ENCODE measurements around the gene FANCC. TPM values are rescaled to one million over a fixed set of nuclear protein-coding genes. Genes with fewer than 3 reads are reported as not detected.
A peak's percentile ranks its signal among the peaks of the same experiment; 100 is the strongest.
"Not testable (repeated sequence)": the region's sequence is repeated elsewhere in the genome, so short reads cannot be mapped to it uniquely, and the experiment has no call there.

Gene FANCC
- total RNA-seq, 2 experiments from 2014 or later: 18.4 to 18.8 TPM

GRCh38 chr9:95343725-95344287, 26.3 kb upstream of the FANCC start:
- Mint-ChIP-seq H3K36me3 (no peaks in the 10 kb centered on the region), H3K27ac (no peak overlapping the region), H3K4me1 (peaks cover 14% of the 10 kb centered on the region), H3K9me3 (ENCODE audit: low read depth) (no peaks in the 10 kb centered on the region), H3K4me3 (no peak overlapping the region), H3K27me3 (peaks cover 18% of the 10 kb centered on the region)
- no peak for DNase-seq
- CTCF ChIA-PET: no interaction called here
- ATAC-seq: peak; percentile 65

GRCh38 chr9:95342571-95342970, 25.1 kb upstream of the FANCC start:
- no peaks in the 10 kb centered on the region for H3K36me3 Mint-ChIP-seq
- CTCF ChIA-PET: no interaction called here

GRCh38 chr9:95341293-95341962, 23.9 kb upstream of the FANCC start:
- no peak overlapping the region for H3K4me3 Mint-ChIP-seq
- peaks cover 14% of the 10 kb centered on the region for H3K4me1 Mint-ChIP-seq
- H3K9me3 Mint-ChIP-seq (ENCODE audit: low read depth): no peaks in the 10 kb centered on the region
- H3K36me3 Mint-ChIP-seq: no peaks in the 10 kb centered on the region
- CTCF ChIA-PET: no interaction called here
- peaks cover 2% of the 10 kb centered on the region for H3K27me3 Mint-ChIP-seq
- no peak overlapping the region for H3K27ac Mint-ChIP-seq
- ATAC-seq (no peak), DNase-seq (no peak)

More at GRCh38 chr9:95342571-95342970, 25.1 kb upstream of the FANCC start:
- no peak for ATAC-seq
- no peaks in the 10 kb centered on the region for H3K9me3 Mint-ChIP-seq (ENCODE audit: low read depth)
- no peak for DNase-seq
- no peak overlapping the region for H3K27ac Mint-ChIP-seq
- H3K27me3 Mint-ChIP-seq: peaks cover 7% of the 10 kb centered on the region
- peaks cover 14% of the 10 kb centered on the region for H3K4me1 Mint-ChIP-seq
- H3K4me3 Mint-ChIP-seq: no peak overlapping the region

GRCh38 chr9:95338243-95338642, 20.7 kb upstream of the FANCC start:
- ATAC-seq (no peak), DNase-seq (no peak)
- Mint-ChIP-seq H3K27ac (no peak overlapping the region), H3K4me3 (no peak overlapping the region), H3K4me1 (peaks cover 5% of the 10 kb centered on the region), H3K27me3 (peaks cover 12% of the 10 kb centered on the region), H3K36me3 (no peaks in the 10 kb centered on the region), H3K9me3 (ENCODE audit: low read depth) (no peaks in the 10 kb centered on the region)
- CTCF ChIA-PET: no interaction called here

- H3K36me3 Mint-ChIP-seq: no peaks in the 10 kb centered on the region
- H3K27ac Mint-ChIP-seq: no peak overlapping the region
- peaks cover 22% of the 10 kb centered on the region for H3K27me3 Mint-ChIP-seq
- H3K4me3 Mint-ChIP-seq: no peak overlapping the region
- H3K9me3 Mint-ChIP-seq (ENCODE audit: low read depth): no peaks in the 10 kb centered on the region
- H3K4me1 Mint-ChIP-seq: no peaks in the 10 kb centered on the region
- DNase-seq (no peak), ATAC-seq (no peak)
- CTCF ChIA-PET: interaction anchor here (0.7 to 1.4 kb wide), 2 partner anchors 14 to 156 kb away, joined by 3 to 4 read pairs; no protein-coding TSS in a partner anchor
Observed at GRCh38 chr9:95336281-95336680, 18.8 kb upstream of the FANCC start.

GRCh38 chr9:95333426-95333825, 15.9 kb upstream of the FANCC start:
- no peak overlapping the region for H3K27ac Mint-ChIP-seq
- H3K4me3 Mint-ChIP-seq: no peak overlapping the region
- DNase-seq (no peak), ATAC-seq (no peak)
- no peaks in the 10 kb centered on the region for H3K4me1 Mint-ChIP-seq
- H3K27me3 Mint-ChIP-seq: peaks cover 26% of the 10 kb centered on the region
- no peaks in the 10 kb centered on the region for H3K9me3 Mint-ChIP-seq (ENCODE audit: low read depth)
- no peaks in the 10 kb centered on the region for H3K36me3 Mint-ChIP-seq
- CTCF ChIA-PET: no interaction called here

GRCh38 chr9:95332860-95333259, 15.4 kb upstream of the FANCC start:
- CTCF ChIA-PET: no interaction called here
- Mint-ChIP-seq H3K27ac (no peak overlapping the region), H3K27me3 (peaks cover 26% of the 10 kb centered on the region), H3K36me3 (no peaks in the 10 kb centered on the region), H3K4me1 (no peaks in the 10 kb centered on the region), H3K9me3 (ENCODE audit: low read depth) (no peaks in the 10 kb centered on the region), H3K4me3 (no peak overlapping the region)
- ATAC-seq (no peak), DNase-seq (no peak)

- Mint-ChIP-seq H3K27me3 (peaks cover 24% of the 10 kb centered on the region), H3K9me3 (ENCODE audit: low read depth) (peaks cover 3% of the 10 kb centered on the region), H3K4me3 (no peak overlapping the region), H3K27ac (no peak overlapping the region), H3K36me3 (peaks cover 5% of the 10 kb centered on the region), H3K4me1 (no peaks in the 10 kb centered on the region)
- DNase-seq (no peak), ATAC-seq (no peak)
- CTCF ChIA-PET: no interaction called here
Observed at GRCh38 chr9:95330720-95331404, 13.4 kb upstream of the FANCC start.

GRCh38 chr9:95329061-95329460, 11.6 kb upstream of the FANCC start:
- H3K27me3 Mint-ChIP-seq: peaks cover 21% of the 10 kb centered on the region
- CTCF ChIA-PET, H3K4me3 Mint-ChIP-seq, ATAC-seq, H3K27ac Mint-ChIP-seq, H3K4me1 Mint-ChIP-seq, DNase-seq, H3K36me3 Mint-ChIP-seq: not testable (repeated sequence)
- H3K9me3 Mint-ChIP-seq (ENCODE audit: low read depth): peaks cover 14% of the 10 kb centered on the region

GRCh38 chr9:95327239-95327865, 9.8 kb upstream of the FANCC start:
- Mint-ChIP-seq H3K4me3 (no peak overlapping the region), H3K4me1 (no peaks in the 10 kb centered on the region), H3K36me3 (peaks cover 7% of the 10 kb centered on the region), H3K27me3 (peaks cover 15% of the 10 kb centered on the region), H3K9me3 (ENCODE audit: low read depth) (peaks cover 17% of the 10 kb centered on the region), H3K27ac (no peak overlapping the region)
- no peak for DNase-seq
- CTCF ChIA-PET: no interaction called here
- no peak for ATAC-seq

- H3K27me3 Mint-ChIP-seq: peaks cover 9% of the 10 kb centered on the region
Observed at GRCh38 chr9:95325221-95325620, 7.7 kb upstream of the FANCC start.

GRCh38 chr9:95317893-95318211, 343 bp upstream of the FANCC start:
- Mint-ChIP-seq H3K4me1 (peaks cover 30% of the 10 kb centered on the region), H3K27ac (peak overlapping the region; percentile 89), H3K36me3 (peaks cover 4% of the 10 kb centered on the region), H3K27me3 (peaks cover 7% of the 10 kb centered on the region), H3K4me3 (peak overlapping the region; percentile 80), H3K9me3 (ENCODE audit: low read depth) (no peaks in the 10 kb centered on the region)
- DNase-seq (no peak), ATAC-seq (no peak)
- CTCF ChIA-PET: interaction anchor here (1.3 to 1.6 kb wide), 2 partner anchors 196 to 900 kb away, joined by 3 to 4 read pairs; no protein-coding TSS in a partner anchor

More at GRCh38 chr9:95325221-95325620, 7.7 kb upstream of the FANCC start:
- peaks cover 17% of the 10 kb centered on the region for H3K9me3 Mint-ChIP-seq (ENCODE audit: low read depth)
- no peak for ATAC-seq
- H3K36me3 Mint-ChIP-seq: peaks cover 7% of the 10 kb centered on the region
- no peak overlapping the region for H3K27ac Mint-ChIP-seq
- CTCF ChIA-PET: no interaction called here
- DNase-seq: no peak
- H3K4me3 Mint-ChIP-seq: no peak overlapping the region
- H3K4me1 Mint-ChIP-seq: no peaks in the 10 kb centered on the region

GRCh38 chr9:95316794-95317118, 753 bp downstream of the FANCC start:
- Mint-ChIP-seq H3K4me3 (peak overlapping the region; percentile 80), H3K36me3 (peaks cover 4% of the 10 kb centered on the region), H3K27me3 (peaks cover 10% of the 10 kb centered on the region), H3K27ac (peak overlapping the region; percentile 73), H3K9me3 (ENCODE audit: low read depth) (no peaks in the 10 kb centered on the region), H3K4me1 (peaks cover 37% of the 10 kb centered on the region)
- CTCF ChIA-PET: interaction anchor here (0.6 to 1.6 kb wide), 4 partner anchors 79 to 901 kb away, joined by 3 to 4 read pairs (median 3); no protein-coding TSS in a partner anchor
- peak; percentile 70 for DNase-seq
- ATAC-seq: peak; percentile 54
